Panc1 (cell line): Measurements from ENCODE around the gene PLPPR5. TPM values are rescaled to one million over a fixed set of nuclear protein-coding genes. Genes with fewer than 3 reads are reported as not detected.

Experiments
- ATAC-seq: fragments of 200-7000 bp; cut with Tn5 transposase; 2 replicates; pipeline ENCODE4 v1.9.1; 2020; ENCODE audit warnings: mild to moderate bottlenecking, moderate library complexity
- BruUV-seq: library from RNA; stranded (reverse); fragments of 400-500 nt; replicated peaks from 2 replicates; lab custom pipeline; 2021; lab: Mats Ljungman, UMichigan
- CTCF ChIA-PET: fragments of 300-600 bp; sonication (Branson Sonifier 250); formaldehyde crosslinking; loops from one replicate; lab custom pipeline; 2022; ENCODE audit warnings: antibody characterized with exemption; lab: Charles Lee
- POLR2A ChIA-PET: fragments of 300-600 bp; sonication (Branson Sonifier 250); formaldehyde crosslinking; loops from one replicate; lab custom pipeline; 2022; ENCODE audit warnings: antibody characterized with exemption; lab: Charles Lee
- DNase-seq: peaks from one replicate; pipeline ENCODE4 v3.0.0-alpha.2; 2010; ENCODE audit warnings: low read depth, low spot score
- H3K27ac ChIP-seq: 2 replicates; pipeline ENCODE4 v1.5.1; 2011; ENCODE audit warnings: mild to moderate bottlenecking, low read length, inconsistent platforms
- H3K27me3 ChIP-seq: fragments of 200-500 bp; sonication (Bioruptor generic); 2 replicates; pipeline ENCODE4 v1.6.0; 2014; ENCODE audit warnings: low read length, inconsistent platforms; ENCODE audit not compliant: control insufficient read depth, insufficient read depth
- H3K36me3 ChIP-seq: fragments of 200-500 bp; sonication (Bioruptor generic); 2 replicates; pipeline ENCODE4 v1.5.1; 2014; ENCODE audit warnings: inconsistent platforms, mild to moderate bottlenecking, low read length, moderate library complexity; ENCODE audit not compliant: control insufficient read depth, insufficient read depth
- H3K4me1 ChIP-seq: 2 replicates; pipeline ENCODE4 v1.5.1; 2011; ENCODE audit warnings: inconsistent platforms, mild to moderate bottlenecking, low read length, moderate library complexity; ENCODE audit not compliant: control insufficient read depth, insufficient read depth
- H3K4me3 ChIP-seq, 2 experiments: 2 replicates each; pipeline ENCODE4 v1.5.1; 2011 to 2012; ENCODE audit warnings: low read depth in 2 of 2, low read length in 2 of 2, mild to moderate bottlenecking in 2 of 2, inconsistent platforms in 1 of 2, moderate library complexity in 1 of 2
- H3K9me3 ChIP-seq: fragments of 200-500 bp; sonication (Bioruptor generic); 2 replicates; pipeline ENCODE4 v1.5.1; 2014; ENCODE audit warnings: low read depth, mild to moderate bottlenecking, inconsistent platforms, low read length, moderate library complexity; ENCODE audit not compliant: control insufficient read depth, insufficient read depth
- POLR2AphosphoS5 ChIP-seq: IDR thresholded peaks from 2 replicates; pipeline ENCODE4 v1.6.1; 2012; ENCODE audit warnings: mild to moderate bottlenecking, low read depth, low read length, moderate library complexity
- SIN3A ChIP-seq: IDR thresholded peaks from 2 replicates; pipeline ENCODE4 v1.6.1; 2012; ENCODE audit warnings: low read depth, mild to moderate bottlenecking, low read length, moderate library complexity, borderline replicate concordance; ENCODE audit not compliant: insufficient read depth
- TCF7L2 ChIP-seq: IDR thresholded peaks from 2 replicates; pipeline ENCODE4 v1.6.1; 2011; ENCODE audit warnings: mild to moderate bottlenecking, low read depth, low read length, inconsistent platforms
- in situ Hi-C: cut with HindIII; loops from 2 replicates; pipeline ENCODE4 v1.10.0; 2016; ENCODE audit warnings: low sequenced_read_pairs, low pct_unique_long_range_greater_than_20kb
- intact Hi-C: fragments of 100-400 bp; cut with micrococcal nuclease; formaldehyde crosslinking; loops from one replicate; pipeline ENCODE4 v1.10.0; 2022; ENCODE audit not compliant: unreplicated experiment
- total RNA-seq: library from RNA; stranded (reverse); gene quantifications from one replicate; pipeline ENCODE4 v1.2.1, GENCODE V29; 2021; ENCODE audit not compliant: unreplicated experiment
- TF ChIP-seq, protein P1 (sequence below): fragments of 450-650 bp; IDR thresholded peaks from 2 replicates; pipeline ENCODE4 v1.5.1; 2017; ENCODE audit warnings: mild to moderate bottlenecking
- TF ChIP-seq, protein P2 (sequence below), 2 experiments: IDR thresholded peaks; 2 replicates each; pipeline ENCODE4 v1.6.1; 2011 to 2012; ENCODE audit warnings: low read depth in 2 of 2, control low read depth in 1 of 2, low read length in 1 of 2, mild to moderate bottlenecking in 1 of 2, moderate library complexity in 1 of 2; ENCODE audit not compliant: insufficient read depth in 1 of 2

The PLPPR5 gene
- total RNA-seq, 1 experiment from 2014 or later: not detected

DNA sequence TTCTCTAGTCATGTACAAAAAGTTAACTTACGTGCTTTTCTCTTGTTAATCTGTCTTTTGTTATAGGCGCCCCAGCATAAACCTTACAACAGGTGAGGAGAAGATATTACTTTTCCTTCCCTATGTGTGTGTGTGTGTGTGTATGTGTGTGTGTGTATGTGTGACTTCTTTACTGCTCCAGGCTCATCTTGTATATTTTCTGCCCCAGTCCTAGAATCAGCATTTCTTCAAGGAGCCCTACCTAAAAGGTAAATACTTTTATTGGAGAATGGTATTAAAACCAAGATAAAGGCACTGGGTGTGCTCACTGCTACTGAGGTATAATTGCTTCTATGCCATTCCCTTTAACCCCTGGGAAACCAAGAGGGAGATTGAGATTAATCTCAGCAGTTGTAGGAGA is 129.8 kb downstream of the PLPPR5 start:
- BruUV-seq: no TSS peak
- ChIA-PET CTCF (no interaction called here), POLR2A (no interaction called here)
- TF ChIP-seq POLR2AphosphoS5: no peak
- TF ChIP-seq TCF7L2: no peak
- TF ChIP-seq, protein P1, sequence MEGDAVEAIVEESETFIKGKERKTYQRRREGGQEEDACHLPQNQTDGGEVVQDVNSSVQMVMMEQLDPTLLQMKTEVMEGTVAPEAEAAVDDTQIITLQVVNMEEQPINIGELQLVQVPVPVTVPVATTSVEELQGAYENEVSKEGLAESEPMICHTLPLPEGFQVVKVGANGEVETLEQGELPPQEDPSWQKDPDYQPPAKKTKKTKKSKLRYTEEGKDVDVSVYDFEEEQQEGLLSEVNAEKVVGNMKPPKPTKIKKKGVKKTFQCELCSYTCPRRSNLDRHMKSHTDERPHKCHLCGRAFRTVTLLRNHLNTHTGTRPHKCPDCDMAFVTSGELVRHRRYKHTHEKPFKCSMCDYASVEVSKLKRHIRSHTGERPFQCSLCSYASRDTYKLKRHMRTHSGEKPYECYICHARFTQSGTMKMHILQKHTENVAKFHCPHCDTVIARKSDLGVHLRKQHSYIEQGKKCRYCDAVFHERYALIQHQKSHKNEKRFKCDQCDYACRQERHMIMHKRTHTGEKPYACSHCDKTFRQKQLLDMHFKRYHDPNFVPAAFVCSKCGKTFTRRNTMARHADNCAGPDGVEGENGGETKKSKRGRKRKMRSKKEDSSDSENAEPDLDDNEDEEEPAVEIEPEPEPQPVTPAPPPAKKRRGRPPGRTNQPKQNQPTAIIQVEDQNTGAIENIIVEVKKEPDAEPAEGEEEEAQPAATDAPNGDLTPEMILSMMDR: no peak
- TF ChIP-seq, protein P2, sequence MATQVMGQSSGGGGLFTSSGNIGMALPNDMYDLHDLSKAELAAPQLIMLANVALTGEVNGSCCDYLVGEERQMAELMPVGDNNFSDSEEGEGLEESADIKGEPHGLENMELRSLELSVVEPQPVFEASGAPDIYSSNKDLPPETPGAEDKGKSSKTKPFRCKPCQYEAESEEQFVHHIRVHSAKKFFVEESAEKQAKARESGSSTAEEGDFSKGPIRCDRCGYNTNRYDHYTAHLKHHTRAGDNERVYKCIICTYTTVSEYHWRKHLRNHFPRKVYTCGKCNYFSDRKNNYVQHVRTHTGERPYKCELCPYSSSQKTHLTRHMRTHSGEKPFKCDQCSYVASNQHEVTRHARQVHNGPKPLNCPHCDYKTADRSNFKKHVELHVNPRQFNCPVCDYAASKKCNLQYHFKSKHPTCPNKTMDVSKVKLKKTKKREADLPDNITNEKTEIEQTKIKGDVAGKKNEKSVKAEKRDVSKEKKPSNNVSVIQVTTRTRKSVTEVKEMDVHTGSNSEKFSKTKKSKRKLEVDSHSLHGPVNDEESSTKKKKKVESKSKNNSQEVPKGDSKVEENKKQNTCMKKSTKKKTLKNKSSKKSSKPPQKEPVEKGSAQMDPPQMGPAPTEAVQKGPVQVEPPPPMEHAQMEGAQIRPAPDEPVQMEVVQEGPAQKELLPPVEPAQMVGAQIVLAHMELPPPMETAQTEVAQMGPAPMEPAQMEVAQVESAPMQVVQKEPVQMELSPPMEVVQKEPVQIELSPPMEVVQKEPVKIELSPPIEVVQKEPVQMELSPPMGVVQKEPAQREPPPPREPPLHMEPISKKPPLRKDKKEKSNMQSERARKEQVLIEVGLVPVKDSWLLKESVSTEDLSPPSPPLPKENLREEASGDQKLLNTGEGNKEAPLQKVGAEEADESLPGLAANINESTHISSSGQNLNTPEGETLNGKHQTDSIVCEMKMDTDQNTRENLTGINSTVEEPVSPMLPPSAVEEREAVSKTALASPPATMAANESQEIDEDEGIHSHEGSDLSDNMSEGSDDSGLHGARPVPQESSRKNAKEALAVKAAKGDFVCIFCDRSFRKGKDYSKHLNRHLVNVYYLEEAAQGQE (IDR thresholded peaks at IDR 0.05; ENCODE audit: insufficient read depth in 1 of 2, low read depth in 2 of 2, low read length in 1 of 2): no peak
- TF ChIP-seq SIN3A: no peak
- no peak overlapping the region for H3K4me3 ChIP-seq
- in situ Hi-C loops (no loop called here), intact Hi-C loops (no loop called here)
- H3K4me1 ChIP-seq: no peaks in the 10 kb centered on the region
- no peaks in the 10 kb centered on the region for H3K27me3 ChIP-seq
- no peaks in the 10 kb centered on the region for H3K36me3 ChIP-seq
- H3K27ac ChIP-seq: no peak overlapping the region
- DNase-seq (no peak), ATAC-seq (no peak)
- H3K9me3 ChIP-seq: no peaks in the 10 kb centered on the region

DNA sequence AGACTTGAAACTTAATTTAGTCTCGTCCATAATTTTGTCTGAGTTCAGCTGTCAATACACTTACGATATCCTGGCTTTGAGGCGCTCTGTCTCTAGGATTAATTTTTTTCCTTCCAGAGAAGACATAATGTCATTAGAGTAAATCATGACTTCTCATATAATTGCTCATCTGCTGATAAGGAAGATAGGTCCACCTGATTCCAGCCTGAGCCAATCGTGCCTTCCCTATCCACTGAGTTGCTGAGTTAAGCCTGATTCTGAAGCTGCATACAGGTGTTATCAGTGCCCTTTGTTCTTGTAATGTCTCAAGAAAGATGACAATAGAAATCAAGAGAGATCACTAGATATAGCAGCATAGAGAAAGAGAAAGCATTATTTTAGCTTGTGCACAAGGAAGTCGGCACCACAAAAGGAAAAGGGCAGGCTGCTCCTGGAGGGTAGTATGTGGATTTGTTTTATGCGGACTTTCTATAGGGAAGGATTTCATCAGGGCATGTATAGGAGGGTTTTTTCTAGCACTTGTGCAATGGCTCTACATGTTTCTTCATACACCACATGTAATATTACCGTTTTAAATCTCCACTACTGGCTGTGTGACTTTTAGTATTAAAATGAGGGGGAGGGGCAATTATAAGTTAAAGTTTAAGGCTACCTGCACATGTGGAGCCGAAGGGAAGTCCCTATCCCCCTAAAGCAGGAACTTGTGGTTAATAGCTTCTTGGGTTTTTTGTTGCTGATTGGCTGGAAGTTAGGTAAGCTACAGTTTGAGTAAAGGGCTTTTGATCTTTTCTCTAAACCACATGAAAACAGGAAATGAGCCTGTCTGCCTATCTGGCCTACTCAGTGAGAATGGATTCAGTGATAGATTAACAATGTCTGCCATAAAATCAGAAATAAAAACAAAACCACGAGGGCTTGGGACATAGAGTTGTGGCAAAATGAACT is 133.4 kb downstream of the PLPPR5 start:
- H3K27ac ChIP-seq: no peak overlapping the region
- TF ChIP-seq TCF7L2 (no peak), SIN3A (no peak), POLR2AphosphoS5 (no peak)
- TF ChIP-seq, protein P1: no peak
- TF ChIP-seq, protein P2 (IDR thresholded peaks at IDR 0.05; ENCODE audit: insufficient read depth in 1 of 2, low read depth in 2 of 2, low read length in 1 of 2): no peak
- H3K9me3 ChIP-seq: no peaks in the 10 kb centered on the region
- no peak for DNase-seq
- ATAC-seq: no peak
- intact Hi-C loops (no loop called here), in situ Hi-C loops (no loop called here)
- ChIA-PET POLR2A (no interaction called here), CTCF (no interaction called here)
- no peaks in the 10 kb centered on the region for H3K36me3 ChIP-seq
- no peaks in the 10 kb centered on the region for H3K4me1 ChIP-seq
- H3K27me3 ChIP-seq: no peaks in the 10 kb centered on the region
- BruUV-seq: no TSS peak
- H3K4me3 ChIP-seq: no peak overlapping the region
